IPS-11a (cell line): Measurements from ENCODE around the gene ZNF543.
A peak's percentile ranks its signal among the peaks of the same experiment; 100 is the strongest.
"Not testable (repeated sequence)": the region's sequence is repeated elsewhere in the genome, so short reads cannot be mapped to it uniquely, and the experiment has no call there.

Source experiments
- H3K4me3 ChIP-seq: one replicate; pipeline ENCODE4 v1.5.1; 2013; ENCODE audit warnings: low read depth, low read length, control low read depth

The ZNF543 gene

GRCh38 chr19:57320180-57321084, at the start of gene ZNF543:
Gene ZNF543, plus strand, starts transcription at chr19:57320472. Its CDS starts 382 bp downstream, at chr19:57320854.
- H3K4me3 ChIP-seq, result peak within 1 kb of the TSS; percentile 89

- H3K4me3 ChIP-seq, result no peak overlapping the region
Observed at GRCh38 chr19:57271280-57271679, 49.0 kb upstream of the ZNF543 start.

- H3K4me3 ChIP-seq, result no peak overlapping the region
Observed at GRCh38 chr19:57273014-57273413, 47.3 kb upstream of the ZNF543 start.

GRCh38 chr19:57276430-57276829, 43.8 kb upstream of the ZNF543 start:
- no peak overlapping the region for H3K4me3 ChIP-seq

- H3K4me3 ChIP-seq, result not testable (repeated sequence)
Observed at GRCh38 chr19:57278481-57278880, 41.8 kb upstream of the ZNF543 start.

- peak overlapping the region; percentile 98 for H3K4me3 ChIP-seq
Observed at GRCh38 chr19:57279418-57280164, 40.7 kb upstream of the ZNF543 start.

DNA sequence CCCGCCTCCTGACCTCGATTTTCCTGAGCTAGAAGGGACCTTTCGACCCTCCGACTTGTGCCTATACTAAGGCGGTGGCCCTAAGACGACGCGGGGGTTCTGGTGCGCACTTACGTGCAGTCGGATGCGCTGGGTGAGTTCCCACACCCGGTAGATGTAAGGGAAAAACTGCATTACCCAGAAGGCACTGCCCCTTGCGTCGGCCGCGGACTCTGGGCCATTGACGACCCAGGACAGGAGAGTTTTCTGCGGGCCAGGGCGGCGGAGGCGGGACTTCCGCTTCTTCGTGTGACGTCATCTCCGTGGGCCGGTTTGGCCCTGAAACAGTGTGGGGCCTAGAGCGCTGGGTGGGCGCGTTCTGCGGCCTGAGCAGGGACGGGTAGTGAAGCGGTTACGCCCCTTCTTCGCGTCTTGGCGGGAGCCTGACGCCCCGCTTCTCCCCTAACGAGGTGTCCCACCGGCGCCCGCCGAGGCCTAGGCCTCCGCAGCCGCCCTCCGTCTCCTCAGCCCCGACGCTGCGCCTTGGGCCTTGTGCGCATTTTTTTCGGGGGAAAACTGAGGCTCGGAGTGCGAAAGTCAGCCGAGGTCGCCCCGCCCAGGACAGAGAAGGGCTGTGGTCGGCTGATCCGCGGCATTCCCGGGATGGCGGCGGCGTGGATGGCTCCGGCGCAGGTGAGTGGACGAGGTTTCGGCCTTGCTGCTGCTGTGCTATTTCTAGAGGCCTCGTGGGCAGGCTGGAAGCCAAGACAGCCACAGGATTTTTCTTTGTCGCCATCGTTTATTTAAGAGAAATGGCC, 39.9 kb upstream of the ZNF543 start, which contains the start of gene ZNF460:
Gene ZNF460, plus strand, starts transcription at position 321 of the 797 bp plus-strand sequence. Its CDS starts 322 bp downstream, at position 643.
- peak within 1 kb of the TSS; percentile 98 for H3K4me3 ChIP-seq

- peak overlapping the region; percentile 98 for H3K4me3 ChIP-seq
Observed at GRCh38 chr19:57280962-57281400, 39.3 kb upstream of the ZNF543 start.

GRCh38 chr19:57282011-57282643, 38.1 kb upstream of the ZNF543 start:
- H3K4me3 ChIP-seq, result peak overlapping the region; percentile 13

DNA sequence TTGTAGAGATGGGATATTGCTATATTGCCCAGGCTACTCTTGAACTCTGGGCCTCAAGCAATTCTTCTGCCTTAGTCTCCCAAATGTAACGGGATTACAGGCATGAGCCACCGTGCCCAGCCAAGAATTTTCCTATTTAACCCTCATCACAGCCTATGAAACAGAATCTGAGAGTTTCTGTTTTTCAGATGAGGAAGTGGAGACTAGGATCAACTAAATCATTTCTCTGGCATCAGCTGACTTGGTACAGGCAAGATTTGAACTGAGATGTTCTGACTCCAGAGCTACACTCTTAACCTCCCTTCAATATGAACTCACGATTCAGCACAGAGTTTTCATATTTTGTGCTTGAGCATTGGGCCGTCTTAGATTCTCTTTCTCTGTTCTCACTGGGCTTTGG, 31.9 kb upstream of the ZNF543 start:
- no peak overlapping the region for H3K4me3 ChIP-seq

- no peak overlapping the region for H3K4me3 ChIP-seq
Observed at GRCh38 chr19:57290970-57291369, 29.3 kb upstream of the ZNF543 start.

GRCh38 chr19:57292547-57292946, 27.7 kb upstream of the ZNF543 start:
- no peak overlapping the region for H3K4me3 ChIP-seq

GRCh38 chr19:57293719-57294118, 26.6 kb upstream of the ZNF543 start:
- no peak overlapping the region for H3K4me3 ChIP-seq

DNA sequence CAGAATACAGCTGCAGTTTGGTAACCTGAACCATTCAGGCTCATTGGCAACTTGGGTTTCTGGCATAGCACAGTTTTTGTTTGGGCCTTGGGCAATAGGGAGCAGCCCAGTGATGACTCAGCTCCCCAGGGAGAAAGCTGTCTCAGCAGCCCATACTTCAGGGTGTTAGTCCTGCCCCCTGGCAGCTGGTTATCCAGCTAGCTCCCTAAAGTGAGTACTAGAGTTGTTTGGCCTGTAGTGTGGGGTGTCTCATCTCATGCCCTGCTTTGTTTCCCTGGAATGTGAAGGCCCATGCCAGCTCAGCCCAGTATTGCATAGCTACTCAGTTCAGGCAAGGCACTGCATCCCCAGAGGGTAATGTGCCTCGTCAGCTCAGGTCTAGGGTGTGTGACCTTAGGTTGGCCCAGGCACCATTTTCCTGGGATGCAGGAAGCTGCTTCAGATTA, 18.2 kb upstream of the ZNF543 start:
- H3K4me3 ChIP-seq, result no peak overlapping the region

DNA sequence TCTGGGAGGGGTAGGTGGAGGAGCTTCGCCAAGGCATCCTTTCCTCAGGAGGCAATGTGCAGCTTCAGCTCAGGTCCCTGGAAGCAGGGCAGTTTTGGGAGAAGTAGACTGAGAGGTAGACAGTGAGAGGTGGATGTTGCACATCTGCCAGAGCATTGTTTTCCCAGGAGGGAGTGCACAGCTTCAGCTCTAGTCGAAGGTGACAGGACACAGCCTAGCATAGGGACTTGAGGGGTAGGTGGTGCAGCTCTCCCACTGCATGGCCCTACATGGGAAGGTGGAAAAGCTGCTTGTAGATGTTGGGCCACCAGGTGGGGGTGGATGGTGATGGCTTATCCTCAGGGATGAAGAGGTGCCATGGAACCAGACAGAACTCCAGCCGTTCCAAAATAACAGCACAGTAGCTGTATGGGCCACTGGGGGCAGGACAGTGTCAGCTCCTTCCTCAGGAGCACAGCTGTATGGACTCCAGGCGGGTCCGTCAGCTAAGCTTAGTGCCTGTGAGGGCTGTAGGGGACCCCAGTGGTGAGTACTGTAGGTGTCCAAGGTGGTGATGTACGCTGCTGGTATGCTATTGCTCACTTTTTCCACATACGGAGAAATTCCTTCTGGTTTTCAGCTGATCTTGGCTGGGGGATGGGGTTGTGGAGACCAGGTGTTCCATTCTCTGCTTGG, 17.4 kb upstream of the ZNF543 start:
- H3K4me3 ChIP-seq, result no peak overlapping the region

DNA sequence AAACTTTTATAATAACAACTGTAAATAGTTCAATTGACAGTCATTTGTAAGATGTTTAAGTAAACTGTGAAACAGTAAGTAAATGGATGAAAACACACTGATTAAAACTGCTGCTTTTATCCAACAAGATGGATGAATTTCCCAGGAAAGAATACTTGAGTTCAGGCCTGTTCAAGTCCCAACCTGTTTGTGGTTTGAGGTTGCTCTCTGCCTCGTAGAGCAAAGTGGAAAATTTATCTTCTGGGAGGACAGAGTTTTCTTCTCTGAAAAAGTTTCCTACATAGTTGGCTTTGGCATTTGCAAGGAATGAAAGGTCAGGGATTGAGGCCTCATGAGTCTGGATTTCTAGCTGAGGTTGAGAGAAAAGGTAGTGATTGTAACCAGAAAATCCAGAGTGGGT, 15.2 kb upstream of the ZNF543 start:
- H3K4me3 ChIP-seq, result no peak overlapping the region

DNA sequence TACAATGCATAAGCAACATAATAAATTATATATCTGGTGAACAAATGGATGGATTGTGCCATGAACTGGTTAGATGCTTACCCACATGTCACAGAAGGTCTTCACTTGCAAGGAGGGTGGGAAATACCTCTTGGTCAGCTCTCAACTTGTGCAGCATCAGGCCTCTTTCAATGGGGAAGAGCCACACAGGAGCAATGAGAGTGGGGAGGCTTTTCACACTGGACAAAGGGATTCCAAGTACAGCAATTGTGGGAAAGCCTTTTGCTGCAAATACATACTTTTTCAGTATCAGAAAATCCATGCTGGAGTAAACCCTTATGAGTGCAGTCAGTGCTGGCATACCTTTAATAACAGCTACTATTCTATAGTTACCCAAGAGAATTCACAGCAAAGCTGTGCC, 11.8 kb upstream of the ZNF543 start:
- H3K4me3 ChIP-seq, result no peak overlapping the region

GRCh38 chr19:57310792-57311191, 9.5 kb upstream of the ZNF543 start:
- H3K4me3 ChIP-seq, result no peak overlapping the region

- no peak overlapping the region for H3K4me3 ChIP-seq
Observed at GRCh38 chr19:57314146-57314545, 6.1 kb upstream of the ZNF543 start.

DNA sequence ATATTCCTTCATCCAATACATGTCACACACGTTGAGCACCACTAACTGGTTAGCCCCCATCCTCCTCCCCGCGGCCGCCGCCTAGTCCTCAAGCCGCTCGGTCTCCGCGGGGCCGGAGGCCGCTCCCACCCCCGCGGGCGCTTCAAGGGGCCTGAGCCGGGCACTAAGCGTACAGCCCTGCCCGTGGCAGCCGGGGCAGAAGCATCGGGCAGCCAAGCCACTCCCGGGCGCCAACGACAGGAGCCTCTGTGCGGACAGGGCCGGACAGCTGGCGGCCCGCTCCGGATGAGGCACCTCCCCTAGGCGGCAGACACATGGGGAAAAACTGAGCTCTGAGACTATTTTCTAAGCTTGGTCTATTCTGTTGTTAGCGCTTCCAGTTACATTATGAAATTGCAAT, 2.8 kb upstream of the ZNF543 start:
- no peak overlapping the region for H3K4me3 ChIP-seq
